CD4-positive, alpha-beta T cell treated with Interleukin-4 for 4 hours (primary cell): ENCODE results near the gene ZC3H14.
A peak's percentile ranks its signal among the peaks of the same experiment; 100 is the strongest.
"Not testable (repeated sequence)": the region's sequence is repeated elsewhere in the genome, so short reads cannot be mapped to it uniquely, and the experiment has no call there.

Experiments used
- DNase-seq: peaks from one replicate; pipeline ENCODE4 v3.0.0-alpha.2; 2020

Gene ZC3H14, protein sequence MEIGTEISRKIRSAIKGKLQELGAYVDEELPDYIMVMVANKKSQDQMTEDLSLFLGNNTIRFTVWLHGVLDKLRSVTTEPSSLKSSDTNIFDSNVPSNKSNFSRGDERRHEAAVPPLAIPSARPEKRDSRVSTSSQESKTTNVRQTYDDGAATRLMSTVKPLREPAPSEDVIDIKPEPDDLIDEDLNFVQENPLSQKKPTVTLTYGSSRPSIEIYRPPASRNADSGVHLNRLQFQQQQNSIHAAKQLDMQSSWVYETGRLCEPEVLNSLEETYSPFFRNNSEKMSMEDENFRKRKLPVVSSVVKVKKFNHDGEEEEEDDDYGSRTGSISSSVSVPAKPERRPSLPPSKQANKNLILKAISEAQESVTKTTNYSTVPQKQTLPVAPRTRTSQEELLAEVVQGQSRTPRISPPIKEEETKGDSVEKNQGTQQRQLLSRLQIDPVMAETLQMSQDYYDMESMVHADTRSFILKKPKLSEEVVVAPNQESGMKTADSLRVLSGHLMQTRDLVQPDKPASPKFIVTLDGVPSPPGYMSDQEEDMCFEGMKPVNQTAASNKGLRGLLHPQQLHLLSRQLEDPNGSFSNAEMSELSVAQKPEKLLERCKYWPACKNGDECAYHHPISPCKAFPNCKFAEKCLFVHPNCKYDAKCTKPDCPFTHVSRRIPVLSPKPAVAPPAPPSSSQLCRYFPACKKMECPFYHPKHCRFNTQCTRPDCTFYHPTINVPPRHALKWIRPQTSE

GRCh38 chr14:88562831-88563686, at the start of gene ZC3H14:
ZC3H14 (plus strand) TSS chr14:88563037; CDS start chr14:88563134, 97 bp downstream.
- peak; percentile 86 for DNase-seq

DNA sequence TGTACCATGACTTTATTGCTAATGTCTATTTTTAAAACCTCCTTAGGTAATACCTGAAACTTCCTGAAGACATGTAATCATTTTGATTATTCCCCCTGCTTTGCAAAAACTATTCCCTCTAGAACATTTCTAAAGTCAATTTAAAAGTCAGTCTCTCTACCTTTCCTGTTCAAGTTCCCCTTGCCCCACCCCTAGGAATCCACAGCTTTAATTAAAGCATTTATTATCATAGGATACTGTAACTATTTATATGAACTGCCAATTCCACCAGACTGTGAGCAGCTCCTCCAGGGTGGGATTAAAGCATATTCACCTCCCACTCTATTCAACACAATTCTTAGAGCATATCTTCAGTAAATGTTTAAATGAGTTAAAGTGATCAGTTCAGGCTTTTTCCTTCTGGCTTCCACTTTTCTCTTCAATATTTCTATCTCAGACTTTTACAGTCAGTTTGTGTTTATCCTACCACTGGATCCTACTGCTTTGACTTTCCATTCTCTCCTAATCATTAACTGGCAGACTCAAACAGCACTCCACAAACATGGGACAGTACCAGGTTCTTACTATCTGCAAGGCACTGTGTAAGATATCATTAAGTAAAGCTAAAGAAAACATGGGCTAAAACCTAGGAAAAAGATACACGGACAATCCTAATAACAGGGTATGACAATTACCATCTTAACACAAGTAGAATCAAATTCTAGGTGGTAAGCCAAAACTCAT, 47.2 kb upstream of the ZC3H14 start:
- DNase-seq = no peak

GRCh38 chr14:88516861-88517357, 45.9 kb upstream of the ZC3H14 start:
- no peak for DNase-seq

DNA sequence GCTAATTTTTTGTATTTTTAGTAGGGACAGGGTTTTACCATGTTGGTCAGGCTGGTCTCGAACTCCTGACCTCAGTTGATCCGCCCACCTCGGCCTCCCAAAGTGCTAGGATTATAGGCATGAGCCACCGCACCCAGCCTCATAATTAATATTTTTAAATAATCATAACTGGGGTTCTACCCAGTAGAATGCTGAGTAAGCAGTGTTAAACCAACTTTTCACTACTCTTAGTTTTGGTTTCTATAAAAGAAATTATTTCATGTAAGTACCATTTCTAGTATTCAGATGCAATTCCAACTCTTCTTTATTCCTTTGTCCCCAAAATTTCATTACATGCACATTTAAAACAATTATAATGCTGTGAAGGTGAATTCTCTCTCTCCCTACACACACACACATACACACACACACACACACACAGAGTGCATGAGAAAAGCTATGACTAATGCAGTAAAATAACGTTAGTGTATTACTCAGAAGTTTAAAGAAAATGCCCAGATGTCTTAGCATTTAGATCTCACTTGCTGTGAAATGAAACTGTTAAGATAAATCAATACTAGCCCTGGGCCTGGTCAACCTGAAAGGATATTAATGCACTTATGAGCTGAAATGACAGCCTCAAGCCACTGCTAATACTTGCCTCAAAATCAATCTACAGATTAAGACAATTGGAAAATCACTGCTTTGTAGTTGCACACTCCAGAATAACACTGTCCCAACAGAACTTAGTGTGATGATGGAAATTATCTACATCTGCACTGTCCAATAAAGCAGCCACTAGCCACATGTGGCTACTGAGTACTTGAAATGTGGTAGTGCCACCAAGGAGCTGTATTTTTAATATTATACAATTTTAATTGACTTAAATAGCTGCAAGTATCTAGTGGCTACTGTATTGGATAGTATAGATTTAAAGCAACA, 44.0 kb upstream of the ZC3H14 start:
- DNase-seq = no peak

GRCh38 chr14:88519907-88520306, 42.9 kb upstream of the ZC3H14 start:
- no peak for DNase-seq

GRCh38 chr14:88521818-88522217, 41.0 kb upstream of the ZC3H14 start:
- no peak for DNase-seq

DNA sequence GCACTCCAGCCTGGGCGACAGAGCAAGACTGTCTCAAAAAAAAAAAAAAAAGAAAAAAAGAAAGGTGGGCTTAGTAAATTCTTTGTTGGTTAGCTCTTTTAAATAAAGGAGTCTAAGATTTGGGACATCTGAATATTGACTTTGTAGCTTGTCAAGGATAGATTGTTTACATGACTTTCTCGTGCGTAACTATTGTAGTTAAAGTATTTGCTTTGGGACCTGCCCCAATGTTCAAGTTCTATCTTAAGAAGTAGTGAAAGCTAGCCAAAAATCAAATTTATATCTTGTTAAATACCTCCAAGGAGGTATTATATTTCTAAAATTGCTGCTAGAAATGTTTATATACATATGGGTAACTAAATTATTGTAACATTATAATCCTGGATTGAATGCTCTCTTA, 40.4 kb upstream of the ZC3H14 start:
- DNase-seq = no peak

- DNase-seq = not testable (repeated sequence)
Measured at GRCh38 chr14:88529889-88530288, 32.9 kb upstream of the ZC3H14 start.

DNA sequence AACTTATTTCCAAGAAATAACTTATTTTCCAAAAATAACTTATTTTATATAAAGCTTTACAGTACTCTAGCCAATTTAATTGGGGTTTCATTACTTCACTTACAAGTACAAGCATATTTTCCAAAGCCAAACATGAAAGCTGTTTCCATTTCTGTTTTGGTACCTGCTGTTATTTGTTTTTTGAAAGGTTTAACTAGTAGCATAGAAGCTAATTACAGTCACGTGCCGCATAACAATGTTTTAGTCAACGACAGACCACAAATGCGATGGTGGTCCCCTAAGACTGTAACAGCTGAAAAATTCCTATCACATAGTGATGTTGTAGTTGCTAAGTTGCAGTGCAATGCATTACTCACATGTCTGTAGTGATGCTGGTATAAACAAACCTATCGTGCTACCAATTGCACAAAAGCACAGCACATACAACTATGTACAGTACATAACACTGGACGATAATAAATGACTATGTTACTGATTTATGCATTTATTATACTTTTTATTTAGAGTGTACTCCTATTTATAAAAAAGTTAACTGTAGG, 29.7 kb upstream of the ZC3H14 start:
- no peak for DNase-seq

GRCh38 chr14:88535149-88535548, 27.7 kb upstream of the ZC3H14 start:
- DNase-seq = no peak

- no peak for DNase-seq
Measured at GRCh38 chr14:88535813-88536212, 27.0 kb upstream of the ZC3H14 start.

DNA sequence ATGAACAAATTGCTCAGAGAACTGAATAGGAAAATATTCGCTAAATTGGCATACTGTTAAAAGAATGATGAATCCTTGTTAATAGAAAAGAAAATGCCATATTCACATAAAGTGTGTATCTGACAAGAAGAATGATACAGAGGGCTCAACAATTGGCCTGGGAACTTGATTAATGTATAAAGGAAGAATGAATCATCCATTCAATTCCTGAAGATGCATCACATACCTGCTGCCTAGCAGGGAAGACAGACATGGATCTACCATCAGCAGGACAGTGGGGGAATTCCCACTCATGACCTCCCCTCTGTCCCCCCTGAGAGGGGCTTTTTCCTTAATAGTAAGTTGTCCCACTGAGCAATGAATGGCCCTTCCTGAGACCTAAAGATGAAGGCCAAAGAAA, 21.5 kb upstream of the ZC3H14 start:
- no peak for DNase-seq

- DNase-seq = no peak
Measured at GRCh38 chr14:88542857-88543795, 19.7 kb upstream of the ZC3H14 start.

DNA sequence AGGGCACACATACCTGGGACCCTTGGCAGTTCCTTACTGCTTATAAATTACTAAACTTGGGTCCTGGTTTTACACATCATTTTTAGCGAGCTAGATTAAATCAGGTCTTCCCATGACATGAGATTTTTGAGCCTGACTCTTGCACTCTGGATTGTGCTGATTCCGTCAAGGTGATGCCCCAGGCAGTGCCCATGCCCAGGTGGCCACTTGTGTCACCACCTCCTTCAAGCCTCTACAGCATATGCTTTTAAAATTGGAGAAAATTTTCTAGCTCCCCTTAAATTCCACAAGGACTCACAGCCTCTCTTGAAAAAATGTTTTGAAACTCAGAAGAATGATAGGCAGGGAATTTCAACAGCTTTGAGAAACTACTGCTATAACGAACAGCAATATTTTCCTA, 17.6 kb upstream of the ZC3H14 start:
- DNase-seq = no peak

DNA sequence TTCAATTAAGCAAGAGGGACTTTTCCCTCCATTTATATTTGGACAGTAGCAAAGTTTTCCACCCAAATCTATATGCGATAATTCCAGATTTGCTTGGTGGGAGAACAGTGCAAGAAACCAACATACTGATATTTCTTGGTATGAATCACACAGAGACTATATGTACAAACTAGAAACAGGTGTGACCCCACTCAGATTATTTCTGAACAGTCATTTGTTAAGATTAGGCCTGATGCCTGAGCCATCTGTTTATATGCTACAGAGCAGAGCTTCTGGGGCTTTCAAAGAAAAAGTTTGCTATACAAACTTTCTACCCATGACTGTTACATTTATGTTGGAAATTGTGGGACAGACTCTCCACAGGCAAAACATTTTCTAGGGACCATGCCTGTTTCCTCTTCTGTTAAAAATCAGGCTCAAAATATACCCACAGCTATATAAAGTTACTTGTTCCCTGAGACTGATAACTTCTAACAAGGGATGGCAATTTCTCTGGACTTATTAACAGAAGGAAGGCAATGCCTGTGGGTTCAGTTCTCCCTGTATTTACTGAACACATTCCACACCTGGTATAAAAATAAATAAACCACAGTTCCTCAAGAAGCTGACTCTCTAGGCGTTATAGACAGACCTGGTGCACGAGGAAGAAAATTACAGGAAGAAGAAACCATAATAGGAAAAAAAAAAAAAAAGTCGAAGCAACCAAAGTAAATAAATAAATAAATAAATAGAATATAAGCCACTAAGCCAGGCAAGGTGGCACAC, 16.0 kb upstream of the ZC3H14 start:
- DNase-seq = no peak

- DNase-seq = no peak
Measured at GRCh38 chr14:88547386-88547780, 15.5 kb upstream of the ZC3H14 start.

DNA sequence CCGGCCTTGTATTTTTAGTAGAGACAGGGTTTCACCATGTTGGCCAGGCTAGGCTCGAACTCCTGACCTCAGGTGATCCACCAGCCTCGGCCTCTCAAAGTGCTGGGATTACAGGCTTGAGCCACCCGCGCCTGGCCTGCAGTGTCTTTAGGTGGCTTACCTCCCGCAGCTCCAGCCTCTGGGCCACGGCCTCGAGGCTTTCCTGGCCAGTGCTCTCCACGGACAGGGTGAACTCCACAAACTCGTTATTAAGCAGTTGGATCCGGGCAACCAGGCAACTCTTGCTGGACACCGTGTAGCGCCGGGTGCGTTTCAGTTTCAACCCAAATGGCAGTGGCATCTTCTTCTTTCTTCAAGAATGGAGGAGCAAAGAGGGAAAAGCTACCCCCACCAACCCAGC, 12.8 kb upstream of the ZC3H14 start:
- no peak for DNase-seq

DNA sequence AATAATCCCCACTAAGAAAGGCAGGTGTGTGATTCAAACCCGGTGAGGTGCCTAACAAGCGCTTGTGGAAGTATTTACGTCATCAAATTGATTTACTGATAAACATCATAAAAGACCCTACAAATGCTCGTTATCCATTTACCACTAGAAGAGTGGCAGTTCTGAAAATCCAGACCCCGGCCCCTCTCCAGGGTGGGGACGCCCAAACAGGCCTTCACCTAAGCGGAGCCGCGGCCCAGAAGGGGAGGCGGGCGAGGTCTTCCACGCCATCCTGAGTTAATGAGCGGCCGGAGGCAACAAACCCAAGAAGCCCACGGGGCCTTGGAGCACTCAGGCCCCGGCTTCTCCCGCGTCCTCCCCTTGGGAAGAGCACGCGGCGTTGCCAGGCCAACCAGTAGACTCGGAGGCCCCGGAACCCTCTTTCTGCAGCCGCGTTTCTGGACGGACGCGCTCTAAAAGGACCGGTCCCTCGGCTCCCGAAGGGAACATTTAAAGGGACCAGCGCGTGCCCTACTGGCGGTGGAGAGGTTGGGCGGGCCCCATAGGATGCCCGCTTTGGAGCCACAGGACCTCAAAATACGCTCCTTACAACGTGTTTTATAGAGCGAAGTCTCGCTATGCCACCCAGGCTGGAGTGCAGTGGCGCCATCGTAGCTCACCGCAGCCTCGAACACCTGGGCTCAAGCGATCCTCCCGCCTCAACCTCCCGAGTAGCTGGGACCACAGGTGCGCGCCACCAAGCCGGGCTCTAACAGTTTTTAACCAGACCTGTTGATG, 11.6 kb upstream of the ZC3H14 start:
- DNase-seq = peak; percentile 35
